OCI-LY3 (cell line): Measurements from ENCODE around the gene SPATA12.
A peak's percentile ranks its signal among the peaks of the same experiment; 100 is the strongest.

ENCODE experiments used
- H2AFZ ChIP-seq: fragments of 200-600, 300-600 bp; shearing (Covaris generic); 2 replicates; pipeline ENCODE4 v1.6.0; 2014; ENCODE audit warnings: antibody characterized with exemption, low read depth, low read length
- H3K27ac ChIP-seq: fragments of 200-600, 300-600 bp; sonication (generic); 2 replicates; pipeline ENCODE4 v1.5.1; 2014; ENCODE audit warnings: mild to moderate bottlenecking, low read length, moderate library complexity, mixed read lengths
- H3K27me3 ChIP-seq: fragments of 200-600, 300-600 bp; sonication (generic); 2 replicates; pipeline ENCODE4 v1.6.1; 2014; ENCODE audit warnings: low read depth, low read length, mixed read lengths
- H3K36me3 ChIP-seq: fragments of 200-600, 300-600 bp; sonication (generic); replicated peaks from 2 replicates; pipeline ENCODE3; 2014; ENCODE audit warnings: low read depth, low read length, mixed read lengths
- H3K4me1 ChIP-seq: fragments of 300-600, 200-600 bp; sonication (generic); 2 replicates; pipeline ENCODE4 v1.6.1; 2014; ENCODE audit warnings: low read length, mixed read lengths
- H3K4me2 ChIP-seq: fragments of 200-600, 300-600 bp; sonication (generic); 2 replicates; pipeline ENCODE4 v1.6.1; 2014; ENCODE audit warnings: low read length, mixed read lengths
- H3K4me3 ChIP-seq: fragments of 300-600, 200-600 bp; sonication (generic); 2 replicates; pipeline ENCODE4 v1.5.1; 2014; ENCODE audit warnings: antibody characterized with exemption, mild to moderate bottlenecking, low read length, moderate library complexity
- H3K79me2 ChIP-seq: fragments of 300-600, 200-600 bp; shearing (Covaris generic); 2 replicates; pipeline ENCODE4 v1.6.1; 2014; ENCODE audit warnings: mild to moderate bottlenecking, low read length, mixed read lengths
- H3K9ac ChIP-seq: fragments of 300-600, 200-600 bp; shearing (Covaris generic); 2 replicates; pipeline ENCODE4 v1.6.0; 2014; ENCODE audit warnings: mild to moderate bottlenecking, low read length, moderate library complexity
- H3K9me3 ChIP-seq: fragments of 200-600, 300-600 bp; shearing (Covaris generic); 2 replicates; pipeline ENCODE4 v1.6.1; 2014; ENCODE audit warnings: low read length, mixed read lengths; ENCODE audit not compliant: insufficient read depth
- H4K20me1 ChIP-seq: fragments of 200-600, 300-600 bp; sonication (generic); 2 replicates; pipeline ENCODE4 v1.6.1; 2016; ENCODE audit warnings: low read length, mixed read lengths; ENCODE audit not compliant: insufficient read depth
- EZH2phosphoT487 ChIP-seq: fragments of 200-600 bp; shearing (Covaris generic); IDR thresholded peaks from 2 replicates; pipeline ENCODE4 v1.6.1; 2018; ENCODE audit warnings: antibody characterized with exemption, mixed run types, low read depth
- TF ChIP-seq, protein P1 (sequence below): fragments of 200-600, 300-600 bp; sonication (generic); IDR thresholded peaks from 2 replicates; pipeline ENCODE4 v1.5.1; 2014; ENCODE audit warnings: antibody characterized with exemption, low read length, low read depth

Gene SPATA12

GRCh38 chr3:57089043-57089442, 28.6 kb downstream of the SPATA12 start:
- H3K9me3 ChIP-seq = no peaks in the 10 kb centered on the region
- no peak overlapping the region for H3K9ac ChIP-seq
- H3K27ac ChIP-seq = no peak overlapping the region
- H3K36me3 ChIP-seq = no peaks in the 10 kb centered on the region
- H4K20me1 ChIP-seq = no peaks in the 10 kb centered on the region
- H3K4me2 ChIP-seq = no peak overlapping the region
- TF ChIP-seq, protein P1, sequence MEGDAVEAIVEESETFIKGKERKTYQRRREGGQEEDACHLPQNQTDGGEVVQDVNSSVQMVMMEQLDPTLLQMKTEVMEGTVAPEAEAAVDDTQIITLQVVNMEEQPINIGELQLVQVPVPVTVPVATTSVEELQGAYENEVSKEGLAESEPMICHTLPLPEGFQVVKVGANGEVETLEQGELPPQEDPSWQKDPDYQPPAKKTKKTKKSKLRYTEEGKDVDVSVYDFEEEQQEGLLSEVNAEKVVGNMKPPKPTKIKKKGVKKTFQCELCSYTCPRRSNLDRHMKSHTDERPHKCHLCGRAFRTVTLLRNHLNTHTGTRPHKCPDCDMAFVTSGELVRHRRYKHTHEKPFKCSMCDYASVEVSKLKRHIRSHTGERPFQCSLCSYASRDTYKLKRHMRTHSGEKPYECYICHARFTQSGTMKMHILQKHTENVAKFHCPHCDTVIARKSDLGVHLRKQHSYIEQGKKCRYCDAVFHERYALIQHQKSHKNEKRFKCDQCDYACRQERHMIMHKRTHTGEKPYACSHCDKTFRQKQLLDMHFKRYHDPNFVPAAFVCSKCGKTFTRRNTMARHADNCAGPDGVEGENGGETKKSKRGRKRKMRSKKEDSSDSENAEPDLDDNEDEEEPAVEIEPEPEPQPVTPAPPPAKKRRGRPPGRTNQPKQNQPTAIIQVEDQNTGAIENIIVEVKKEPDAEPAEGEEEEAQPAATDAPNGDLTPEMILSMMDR = no peak
- TF ChIP-seq EZH2phosphoT487 = no peak
- H3K79me2 ChIP-seq = no peaks in the 10 kb centered on the region
- no peak overlapping the region for H3K4me3 ChIP-seq
- H3K27me3 ChIP-seq = no peaks in the 10 kb centered on the region
- H2AFZ ChIP-seq = no peak overlapping the region
- peaks cover 8% of the 10 kb centered on the region for H3K4me1 ChIP-seq

DNA sequence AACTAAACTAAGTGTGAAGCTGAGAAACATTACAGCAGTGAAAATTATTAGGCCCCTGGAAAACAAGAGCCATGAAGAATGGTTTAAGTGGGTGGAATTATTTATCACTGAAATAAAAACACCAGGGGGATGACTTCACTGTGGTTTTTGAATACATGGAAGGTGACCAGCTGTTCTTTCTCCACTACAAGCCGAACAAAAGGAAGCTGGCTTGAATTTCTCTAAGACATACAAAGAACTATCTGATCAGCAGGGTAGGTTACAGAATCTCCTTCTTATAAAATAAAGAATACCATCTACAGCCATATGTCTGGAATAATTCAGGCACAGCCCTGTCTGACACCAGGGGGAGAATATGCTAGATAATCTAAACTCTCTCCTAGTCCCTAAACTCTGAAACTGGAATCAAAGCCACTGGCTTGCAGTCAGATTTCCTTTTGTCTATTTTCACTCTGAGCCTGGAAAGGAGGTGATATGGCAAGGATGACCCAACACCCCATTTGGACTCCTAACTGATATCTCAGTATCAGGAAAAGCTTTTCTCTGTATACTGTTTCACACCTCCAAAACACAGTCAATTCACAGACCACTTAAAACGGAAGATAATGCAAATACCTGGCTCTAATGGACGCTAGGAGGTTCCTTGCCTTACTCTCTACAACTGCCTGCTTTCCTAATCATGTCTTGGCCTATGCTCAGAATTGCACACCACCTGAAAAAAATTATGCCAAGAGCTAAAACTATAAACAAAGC, 31.2 kb downstream of the SPATA12 start:
- Histone ChIP-seq H3K9me3 (no peaks in the 10 kb centered on the region), H3K4me2 (no peak overlapping the region), H3K27ac (no peak overlapping the region), H3K4me3 (no peak overlapping the region), H3K36me3 (no peaks in the 10 kb centered on the region), H2AFZ (no peak overlapping the region), H3K79me2 (no peaks in the 10 kb centered on the region), H4K20me1 (no peaks in the 10 kb centered on the region), H3K4me1 (peaks cover 18% of the 10 kb centered on the region), H3K9ac (no peak overlapping the region), H3K27me3 (no peaks in the 10 kb centered on the region)
- TF ChIP-seq, protein P1 = no peak
- TF ChIP-seq EZH2phosphoT487 = no peak

- H3K9ac ChIP-seq = no peak overlapping the region
Observed at GRCh38 chr3:57093489-57093888, 33.0 kb downstream of the SPATA12 start.

GRCh38 chr3:57093971-57094535, 33.6 kb downstream of the SPATA12 start:
- Histone ChIP-seq H3K79me2 (no peaks in the 10 kb centered on the region), H3K4me2 (peak overlapping the region; percentile 66), H3K27me3 (no peaks in the 10 kb centered on the region), H3K27ac (no peak overlapping the region), H3K9ac (0 out of 2 replicates have a peak overlapping the region, but pooled peaks have one; percentile 7), H3K4me3 (peak overlapping the region; percentile 48), H3K9me3 (no peaks in the 10 kb centered on the region), H2AFZ (no peak overlapping the region), H3K4me1 (peaks cover 18% of the 10 kb centered on the region), H3K36me3 (no peaks in the 10 kb centered on the region), H4K20me1 (no peaks in the 10 kb centered on the region)
- no peak for TF ChIP-seq EZH2phosphoT487
- TF ChIP-seq, protein P1 = no peak

More at GRCh38 chr3:57093489-57093888, 33.0 kb downstream of the SPATA12 start:
- Histone ChIP-seq H2AFZ (no peak overlapping the region), H3K36me3 (no peaks in the 10 kb centered on the region), H3K4me2 (peak overlapping the region; percentile 66), H3K27ac (no peak overlapping the region), H3K79me2 (no peaks in the 10 kb centered on the region), H3K4me1 (peaks cover 18% of the 10 kb centered on the region), H4K20me1 (no peaks in the 10 kb centered on the region), H3K27me3 (no peaks in the 10 kb centered on the region), H3K4me3 (peak overlapping the region; percentile 48), H3K9me3 (no peaks in the 10 kb centered on the region)
- TF ChIP-seq EZH2phosphoT487 = no peak
- TF ChIP-seq, protein P1 = peak; percentile 69
